Measurements from ENCODE around the gene GAGE12E. TPM values are rescaled to one million over a fixed set of nuclear protein-coding genes. Genes with fewer than 3 reads are reported as not detected.
"Not testable (repeated sequence)": the region's sequence is repeated elsewhere in the genome, so short reads cannot be mapped to it uniquely, and the experiment has no call there.

The GAGE12E gene
- total and polyA plus RNA-seq, 2 experiments from 2014 or later: not detected

- H3K9me2 ChIP-seq (ENCODE audit: insufficient read depth); H3K79me2 ChIP-seq (replicated peaks; ENCODE audit: insufficient read depth); H3K27me3 ChIP-seq (ENCODE audit: insufficient read depth); H3K4me1 Mint-ChIP-seq; H3K36me3 Mint-ChIP-seq (ENCODE audit: low read depth); H3K36me3 ChIP-seq (ENCODE audit: insufficient read depth); H3F3A ChIP-seq (replicated peaks; ENCODE audit: low read depth); H3K27ac ChIP-seq (ENCODE audit: low read depth); H3K27ac Mint-ChIP-seq; ATAC-seq; H3K4me3 Mint-ChIP-seq; H3K4me1 ChIP-seq (ENCODE audit: insufficient read depth); H2AFZ ChIP-seq; H4K20me1 ChIP-seq (replicated peaks; ENCODE audit: insufficient read depth); H3K4me2 ChIP-seq; H3K27me3 Mint-ChIP-seq (ENCODE audit: insufficient read depth, low read depth, poor library complexity); H3K4me3 ChIP-seq; DNase-seq (ENCODE audit: low spot score); H3K9me3 Mint-ChIP-seq: not testable (repeated sequence)
Measured at GRCh38 chrX:49579649-49580048, 28.6 kb downstream of the GAGE12E start, which contains the start of gene GAGE12H. Gene GAGE12H (plus strand): TSS chrX:49579949. CDS start chrX:49581104, 1,155 bp downstream.

DNA sequence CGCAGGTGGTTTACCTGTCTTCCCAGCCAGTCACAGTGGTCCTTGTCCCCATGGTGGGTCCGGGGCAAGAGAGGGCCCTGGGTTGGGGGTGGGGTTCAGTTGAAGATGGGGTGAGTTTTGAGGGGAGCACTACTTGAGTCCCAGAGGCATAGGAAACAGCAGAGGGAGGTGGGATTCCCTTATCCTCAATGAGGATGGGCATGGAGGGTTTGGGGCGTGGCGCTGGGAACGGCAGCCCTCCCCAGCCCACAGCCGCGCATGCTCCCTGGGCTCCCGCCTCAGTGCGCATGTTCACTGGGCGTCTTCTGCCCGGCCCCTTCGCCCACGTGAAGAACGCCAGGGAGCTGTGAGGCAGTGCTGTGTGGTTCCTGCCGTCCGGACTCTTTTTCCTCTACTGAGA, 38.1 kb downstream of the GAGE12E start, which contains the start of gene GAGE2A:
Gene GAGE2A, plus strand, starts transcription at position 301 of the 400 bp plus-strand sequence. CDS start 1,155 bp downstream, outside the sequence.
- H3F3A ChIP-seq (replicated peaks; ENCODE audit: low read depth); H3K27me3 Mint-ChIP-seq (ENCODE audit: insufficient read depth, low read depth, poor library complexity); H3K4me1 ChIP-seq (ENCODE audit: insufficient read depth); H3K4me3 Mint-ChIP-seq; H3K36me3 ChIP-seq (ENCODE audit: insufficient read depth); H3K36me3 Mint-ChIP-seq (ENCODE audit: low read depth); ATAC-seq; H3K9me2 ChIP-seq (ENCODE audit: insufficient read depth); H3K27ac Mint-ChIP-seq; DNase-seq (ENCODE audit: low spot score); H3K4me1 Mint-ChIP-seq; H3K4me2 ChIP-seq; H3K9me3 Mint-ChIP-seq; H3K4me3 ChIP-seq; H4K20me1 ChIP-seq (replicated peaks; ENCODE audit: insufficient read depth); H3K27ac ChIP-seq (ENCODE audit: low read depth); H3K27me3 ChIP-seq (ENCODE audit: insufficient read depth); H2AFZ ChIP-seq; H3K79me2 ChIP-seq (replicated peaks; ENCODE audit: insufficient read depth): not testable (repeated sequence)

GRCh38 chrX:49589769-49590478, 38.8 kb downstream of the GAGE12E start:
- H3K4me1 ChIP-seq (ENCODE audit: insufficient read depth); H4K20me1 ChIP-seq (replicated peaks; ENCODE audit: insufficient read depth); H3K36me3 Mint-ChIP-seq (ENCODE audit: low read depth); H3K79me2 ChIP-seq (replicated peaks; ENCODE audit: insufficient read depth); H3K27ac ChIP-seq (ENCODE audit: low read depth); ATAC-seq; H3K27me3 Mint-ChIP-seq (ENCODE audit: insufficient read depth, low read depth, poor library complexity); H3K9me2 ChIP-seq (ENCODE audit: insufficient read depth); H3K4me3 Mint-ChIP-seq; DNase-seq (ENCODE audit: low spot score); H3F3A ChIP-seq (replicated peaks; ENCODE audit: low read depth); H3K9me3 Mint-ChIP-seq; H3K4me3 ChIP-seq; H3K27me3 ChIP-seq (ENCODE audit: insufficient read depth); H3K27ac Mint-ChIP-seq; H3K36me3 ChIP-seq (ENCODE audit: insufficient read depth); H2AFZ ChIP-seq; H3K4me2 ChIP-seq; H3K4me1 Mint-ChIP-seq: not testable (repeated sequence)

DNA sequence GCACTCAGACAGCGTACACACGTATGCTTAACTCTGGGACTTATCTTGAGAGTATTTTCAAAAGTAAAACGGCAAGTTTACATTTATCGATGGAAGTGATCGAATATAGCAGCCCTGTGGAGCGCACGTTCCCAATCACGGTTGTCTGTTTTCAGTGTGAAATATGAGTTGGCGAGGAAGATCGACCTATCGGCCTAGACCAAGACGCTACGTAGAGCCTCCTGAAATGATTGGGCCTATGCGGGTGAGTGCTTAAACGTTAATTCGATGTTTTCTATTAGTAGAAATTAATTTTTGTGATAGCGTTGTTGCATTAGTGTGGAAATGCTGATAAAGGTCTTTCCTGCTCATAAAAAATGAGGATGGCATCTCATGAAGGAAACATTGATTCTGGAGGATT, 39.4 kb downstream of the GAGE12E start:
- H3K27ac Mint-ChIP-seq: not testable (repeated sequence)

DNA sequence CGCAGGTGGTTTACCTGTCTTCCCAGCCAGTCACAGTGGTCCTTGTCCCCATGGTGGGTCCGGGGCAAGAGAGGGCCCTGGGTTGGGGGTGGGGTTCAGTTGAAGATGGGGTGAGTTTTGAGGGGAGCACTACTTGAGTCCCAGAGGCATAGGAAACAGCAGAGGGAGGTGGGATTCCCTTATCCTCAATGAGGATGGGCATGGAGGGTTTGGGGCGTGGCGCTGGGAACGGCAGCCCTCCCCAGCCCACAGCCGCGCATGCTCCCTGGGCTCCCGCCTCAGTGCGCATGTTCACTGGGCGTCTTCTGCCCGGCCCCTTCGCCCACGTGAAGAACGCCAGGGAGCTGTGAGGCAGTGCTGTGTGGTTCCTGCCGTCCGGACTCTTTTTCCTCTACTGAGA, 47.6 kb downstream of the GAGE12E start, which contains the start of gene GAGE1:
Gene GAGE1, plus strand, starts transcription at position 301 of the 400 bp plus-strand sequence. CDS start 1,155 bp downstream, outside the sequence.
- not testable (repeated sequence) for H4K20me1 ChIP-seq (replicated peaks; ENCODE audit: insufficient read depth); H3K4me3 Mint-ChIP-seq

More for the DNA sequence above, 39.4 kb downstream of the GAGE12E start:
- not testable (repeated sequence) for H3K9me2 ChIP-seq (ENCODE audit: insufficient read depth); H3K4me1 ChIP-seq (ENCODE audit: insufficient read depth); H3F3A ChIP-seq (replicated peaks; ENCODE audit: low read depth); H3K4me3 Mint-ChIP-seq; H4K20me1 ChIP-seq (replicated peaks; ENCODE audit: insufficient read depth); H3K36me3 Mint-ChIP-seq (ENCODE audit: low read depth); H3K36me3 ChIP-seq (ENCODE audit: insufficient read depth); H3K27me3 Mint-ChIP-seq (ENCODE audit: insufficient read depth, low read depth, poor library complexity); DNase-seq (ENCODE audit: low spot score); H3K9me3 Mint-ChIP-seq; H2AFZ ChIP-seq; H3K79me2 ChIP-seq (replicated peaks; ENCODE audit: insufficient read depth); H3K27me3 ChIP-seq (ENCODE audit: insufficient read depth); H3K4me2 ChIP-seq; ATAC-seq; H3K4me1 Mint-ChIP-seq; H3K27ac ChIP-seq (ENCODE audit: low read depth); H3K4me3 ChIP-seq

More for the DNA sequence above, 47.6 kb downstream of the GAGE12E start, which contains the start of gene GAGE1:
- H3K27me3 ChIP-seq (ENCODE audit: insufficient read depth); H3K27ac Mint-ChIP-seq; ATAC-seq; H3K36me3 Mint-ChIP-seq (ENCODE audit: low read depth); H3K4me3 ChIP-seq; H3K36me3 ChIP-seq (ENCODE audit: insufficient read depth); H3K4me2 ChIP-seq; DNase-seq (ENCODE audit: low spot score); H3K9me2 ChIP-seq (ENCODE audit: insufficient read depth); H3K79me2 ChIP-seq (replicated peaks; ENCODE audit: insufficient read depth); H3K4me1 Mint-ChIP-seq; H3F3A ChIP-seq (replicated peaks; ENCODE audit: low read depth); H3K4me1 ChIP-seq (ENCODE audit: insufficient read depth); H2AFZ ChIP-seq; H3K27me3 Mint-ChIP-seq (ENCODE audit: insufficient read depth, low read depth, poor library complexity); H3K9me3 Mint-ChIP-seq; H3K27ac ChIP-seq (ENCODE audit: low read depth): not testable (repeated sequence)

Data from GM23338 (cell line).